H1 (cell line): ENCODE results near the gene ST8SIA3. TPM values are rescaled to one million over a fixed set of nuclear protein-coding genes. Genes with fewer than 3 reads are reported as not detected.

Experiments
- ASH2L ChIP-seq: fragments of 200-600, 300-600 bp; sonication (generic); IDR thresholded peaks from one replicate; pipeline ENCODE4 v1.7.1; 2017; ENCODE audit warnings: low read length
- CHD7 ChIP-seq: fragments of 300-600 bp; sonication (generic); IDR thresholded peaks from 2 replicates; pipeline ENCODE4 v1.7.1; 2012; ENCODE audit warnings: low read length, moderate library complexity, mild to moderate bottlenecking, inconsistent platforms; ENCODE audit not compliant: insufficient replicate concordance
- EGR1 ChIP-seq: IDR thresholded peaks from 2 replicates; pipeline ENCODE4 v1.6.1; 2011; ENCODE audit warnings: low read depth, low read length, borderline replicate concordance
- HDAC6 ChIP-seq: IDR thresholded peaks from one replicate; pipeline ENCODE4 v1.7.1; 2012; ENCODE audit warnings: low read depth, mild to moderate bottlenecking, inconsistent platforms, low read length, moderate library complexity
- POU5F1 ChIP-seq: IDR thresholded peaks from 2 replicates; pipeline ENCODE4 v1.6.1; 2011; ENCODE audit warnings: low read depth, mild to moderate bottlenecking, low read length, moderate library complexity
- RXRA ChIP-seq: IDR thresholded peaks from 2 replicates; pipeline ENCODE4 v1.6.1; 2011; ENCODE audit warnings: low read depth, mild to moderate bottlenecking, low read length, moderate library complexity; ENCODE audit not compliant: insufficient read depth
- SIN3A ChIP-seq, 2 experiments: IDR thresholded peaks in 1 of 2; conservative IDR thresholded peaks in 1 of 2; 2 replicates each; pipeline ENCODE4 v1.6.1; 2011 to 2012; ENCODE audit warnings: low read length in 2 of 2, improper control_type of control experiment in 1 of 2, low read depth in 1 of 2, mild to moderate bottlenecking in 1 of 2
- SP1 ChIP-seq: IDR thresholded peaks from 2 replicates; pipeline ENCODE4 v1.6.1; 2011; ENCODE audit warnings: low read depth, low read length
- ZNF274 ChIP-seq: IDR thresholded peaks from 2 replicates; pipeline ENCODE4 v1.7.0; 2012; ENCODE audit warnings: low read length, borderline replicate concordance; ENCODE audit errors: extremely low read depth
- polyA plus RNA-seq, 7 experiments: library from polyadenylated mRNA; depleted of rRNA in 3 of 7; stranded (reverse) in 5 of 7; unstranded in 2 of 7; fragments of >200 nt in 5 of 7; fragments of 200-250 nt in 2 of 7; gene quantifications; 1 replicate in 5 of 7; 2 replicates in 1 of 7; 4 replicates in 1 of 7; pipeline versions ENCODE4 v1.2.1 to v1.2.3, GENCODE V29; 2011 to 2013; ENCODE audit warnings: missing spikeins in 2 of 7, mixed read lengths in 2 of 7
- total RNA-seq: library from RNA; stranded (reverse); fragmentation: NEBNext Ultra II Directional; extraction: Animal tissue kit (Norgen Biotek cat#: 25700); gene quantifications from 2 replicates; pipeline ENCODE4 v1.2.1, GENCODE V29; 2021

The ST8SIA3 gene
- total and polyA plus RNA-seq, 2 of the 8 experiments (the other 6 are each of a cell fraction or from before 2014, with no cell fraction given): 1.2 to 3.7 TPM

- TF ChIP-seq CHD7 (no peak), POU5F1 (no peak), SIN3A (conservative IDR thresholded peaks at IDR 0.05 in 1 of 2, IDR thresholded peaks at IDR 0.05 in 1 of 2; ENCODE audit: low read depth in 1 of 2, low read length in 2 of 2) (no peak), ZNF274 (no peak), SP1 (no peak), RXRA (no peak), EGR1 (no peak), ASH2L (no peak), HDAC6 (no peak)
These were observed 20.1 kb downstream of the ST8SIA3 start (continued) for GRCh38 chr18:57372444-57372843.
